ENCODE results near the gene CMIP.

DNA sequence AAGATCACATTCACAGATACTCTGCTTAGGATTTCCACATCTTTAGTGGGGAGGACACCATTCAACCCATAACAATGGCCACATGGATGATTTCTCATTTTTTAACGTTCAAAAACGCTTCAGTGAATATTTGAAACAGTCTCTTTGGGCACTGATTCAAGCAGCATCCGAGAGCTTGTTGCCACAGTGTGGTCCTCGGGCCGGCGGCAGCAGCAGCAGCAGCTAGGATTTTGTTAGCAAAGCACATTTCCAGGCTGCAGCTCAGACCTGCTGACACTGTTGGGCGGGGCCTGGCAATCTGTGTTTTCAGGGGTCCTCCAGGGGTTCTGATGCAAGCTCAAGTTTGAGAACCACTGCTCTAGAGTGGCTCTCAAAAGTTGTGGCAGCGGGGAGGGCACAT, 27.9 kb upstream of the CMIP start:
- TF ChIP-seq POLR2AphosphoS5 (IDR thresholded peaks at IDR 0.05) = no peak
- TF ChIP-seq, protein P1, sequence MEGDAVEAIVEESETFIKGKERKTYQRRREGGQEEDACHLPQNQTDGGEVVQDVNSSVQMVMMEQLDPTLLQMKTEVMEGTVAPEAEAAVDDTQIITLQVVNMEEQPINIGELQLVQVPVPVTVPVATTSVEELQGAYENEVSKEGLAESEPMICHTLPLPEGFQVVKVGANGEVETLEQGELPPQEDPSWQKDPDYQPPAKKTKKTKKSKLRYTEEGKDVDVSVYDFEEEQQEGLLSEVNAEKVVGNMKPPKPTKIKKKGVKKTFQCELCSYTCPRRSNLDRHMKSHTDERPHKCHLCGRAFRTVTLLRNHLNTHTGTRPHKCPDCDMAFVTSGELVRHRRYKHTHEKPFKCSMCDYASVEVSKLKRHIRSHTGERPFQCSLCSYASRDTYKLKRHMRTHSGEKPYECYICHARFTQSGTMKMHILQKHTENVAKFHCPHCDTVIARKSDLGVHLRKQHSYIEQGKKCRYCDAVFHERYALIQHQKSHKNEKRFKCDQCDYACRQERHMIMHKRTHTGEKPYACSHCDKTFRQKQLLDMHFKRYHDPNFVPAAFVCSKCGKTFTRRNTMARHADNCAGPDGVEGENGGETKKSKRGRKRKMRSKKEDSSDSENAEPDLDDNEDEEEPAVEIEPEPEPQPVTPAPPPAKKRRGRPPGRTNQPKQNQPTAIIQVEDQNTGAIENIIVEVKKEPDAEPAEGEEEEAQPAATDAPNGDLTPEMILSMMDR (IDR thresholded peaks at IDR 0.05) = no peak
- TF ChIP-seq EP300 (IDR thresholded peaks at IDR 0.05) = no peak
- no peak for TF ChIP-seq POLR2A (IDR thresholded peaks at IDR 0.05; ENCODE audit: low read depth)

All from esophagus muscularis mucosa (tissue), 4 donors.